GM21737 (cell line): ENCODE results near the gene ILF3.

ENCODE experiments used
- ATAC-seq: cut with Tn5 transposase; IDR thresholded peaks from one replicate; pipeline ENCODE4 v1.9.1; 2021; ENCODE audit warnings: mild to moderate bottlenecking, moderate library complexity; ENCODE audit not compliant: unreplicated experiment

ILF3 gene

DNA sequence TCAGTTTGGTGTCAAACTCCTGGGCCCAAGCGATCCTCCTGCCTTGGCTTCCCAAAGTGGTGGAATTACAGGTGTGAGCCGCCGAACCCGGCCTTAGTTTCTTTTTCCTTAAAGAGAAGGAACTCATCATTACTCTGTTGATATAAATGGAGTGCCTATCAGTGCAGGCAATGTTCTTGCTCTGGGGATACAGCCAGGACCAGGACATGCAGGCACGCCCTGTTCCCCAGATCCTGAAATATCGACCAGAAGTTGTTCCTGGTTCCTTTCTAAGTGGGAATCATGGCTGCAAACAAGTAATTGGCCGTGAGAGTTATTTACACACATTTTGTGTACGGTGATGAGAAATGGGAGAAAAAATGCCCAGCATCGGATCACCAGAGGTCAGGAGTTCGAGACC, 72.1 kb downstream of the ILF3 start:
- ATAC-seq = no peak

GRCh38 chr19:10727685-10728201, 73.6 kb downstream of the ILF3 start:
- no peak for ATAC-seq

DNA sequence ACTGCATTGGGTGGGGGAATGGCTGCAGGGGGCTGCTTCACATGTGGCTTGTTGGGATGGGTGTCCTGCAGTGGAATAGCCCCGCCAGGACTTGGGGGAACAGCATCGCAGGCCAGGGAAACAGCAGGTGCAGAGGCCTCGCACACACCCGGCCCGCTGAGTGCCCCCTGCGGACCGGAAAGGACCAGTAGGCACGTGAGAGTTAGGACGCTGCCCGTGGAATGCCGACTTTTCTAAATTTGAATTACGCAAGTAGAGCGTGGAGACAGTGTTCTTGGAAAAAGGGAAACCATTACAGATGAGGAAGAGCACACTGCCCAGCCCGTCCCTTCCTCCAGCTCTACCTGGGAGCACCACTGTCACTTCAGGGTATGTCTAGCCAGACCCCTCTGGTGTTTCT, 75.3 kb downstream of the ILF3 start:
- no peak for ATAC-seq

DNA sequence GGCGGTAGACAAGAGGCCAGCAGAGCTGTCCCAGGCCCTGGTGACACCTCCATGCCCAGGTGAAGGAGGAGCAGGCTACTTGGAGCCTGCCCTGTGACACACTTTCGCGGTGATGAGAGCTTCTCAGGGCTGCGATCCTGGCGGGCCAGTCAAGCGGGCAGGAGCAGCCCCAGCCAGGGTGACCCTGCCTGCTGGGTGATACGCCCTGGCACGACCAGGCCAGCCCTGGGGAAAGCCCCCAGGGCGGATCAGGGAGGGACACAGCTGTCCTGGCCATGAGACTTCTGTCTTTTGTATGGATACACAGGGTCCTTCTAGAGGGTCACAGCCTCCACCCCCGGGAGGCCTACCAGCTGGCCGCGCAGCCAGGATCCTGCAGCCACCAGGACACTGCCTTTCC, 76.8 kb downstream of the ILF3 start:
- ATAC-seq = no peak

- no peak for ATAC-seq
These were observed 81.6 kb downstream of the ILF3 start for GRCh38 chr19:10735741-10736140.

DNA sequence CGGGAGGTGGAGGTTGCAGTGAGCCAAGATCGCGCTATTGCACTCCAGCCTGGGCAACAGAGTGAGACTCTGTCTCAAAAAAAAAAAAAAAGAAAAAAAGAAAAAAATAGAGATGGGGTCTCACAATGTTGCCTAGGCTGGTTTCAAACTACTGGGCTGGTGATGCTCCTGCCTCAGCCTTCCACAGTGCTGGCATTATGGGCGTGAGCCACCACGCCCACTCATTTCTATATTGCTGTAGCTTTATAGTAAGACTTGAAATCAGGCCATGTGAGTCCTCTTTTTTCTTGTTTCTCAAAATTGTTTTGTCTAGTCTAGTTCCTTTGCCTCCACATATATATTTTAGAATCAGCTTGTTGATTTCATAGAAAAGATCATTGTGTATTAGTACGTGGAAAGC, 82.0 kb downstream of the ILF3 start:
- ATAC-seq = no peak

DNA sequence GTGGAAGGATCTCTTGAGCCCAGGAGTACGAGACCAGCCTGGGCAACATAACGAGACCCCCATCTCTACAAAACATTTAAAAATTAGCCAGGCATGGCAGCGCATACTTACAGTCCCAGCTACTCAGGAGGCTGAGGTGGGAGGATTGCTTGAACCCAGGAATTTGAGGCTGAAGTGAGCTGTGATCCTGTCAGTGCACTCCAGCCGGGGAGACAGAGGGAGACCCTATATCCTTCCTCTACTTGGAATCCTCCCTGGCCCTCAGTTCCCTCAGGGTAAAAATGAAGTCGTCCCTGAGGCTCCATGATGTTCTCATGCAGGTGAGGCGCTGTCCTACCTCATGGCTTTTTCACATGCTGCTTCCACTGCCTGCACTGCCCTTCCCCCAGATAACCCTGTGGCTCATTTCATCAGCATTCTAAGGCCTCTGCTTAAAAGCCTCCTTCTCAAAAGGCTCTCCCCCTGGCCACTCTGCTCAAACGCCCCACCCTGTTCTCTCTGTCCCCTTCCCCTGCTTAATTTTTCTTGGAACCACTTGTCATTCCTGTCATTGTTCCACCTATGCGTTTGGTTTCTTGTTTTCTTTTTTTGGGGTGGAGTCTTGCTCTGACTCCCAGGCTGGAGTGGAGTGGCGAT, 82.9 kb downstream of the ILF3 start:
- ATAC-seq = no peak

GRCh38 chr19:10737722-10738121, 83.6 kb downstream of the ILF3 start:
- ATAC-seq = no peak

DNA sequence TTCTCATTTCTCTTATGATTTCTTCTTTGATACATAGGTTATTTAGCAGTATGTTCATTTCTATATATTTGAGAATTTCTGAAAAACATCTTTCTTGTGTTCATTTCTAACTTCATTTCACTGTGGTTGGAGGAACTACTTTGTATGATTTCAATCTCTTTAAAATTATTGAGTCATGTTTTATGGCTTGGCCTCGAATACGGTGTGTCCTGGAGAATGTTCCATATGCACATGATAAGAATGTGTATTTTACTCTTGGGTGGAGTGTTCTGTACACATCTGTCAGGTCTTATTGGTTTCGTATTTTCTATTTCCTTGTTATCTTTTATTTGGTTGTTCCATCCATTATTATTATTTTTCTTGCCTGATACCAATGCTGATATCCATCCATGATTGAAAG, 86.7 kb downstream of the ILF3 start:
- ATAC-seq = no peak
